Ovary (tissue), 3 donors: ENCODE results near the gene FAM131C.

ENCODE experiments used
- POLR2A ChIP-seq: fragments of 450-650 bp; IDR thresholded peaks from one replicate; pipeline ENCODE4 v1.6.1; 2017; ENCODE audit warnings: antibody characterized with exemption, mild to moderate bottlenecking, moderate library complexity
- TF ChIP-seq, protein P1 (sequence below), 3 donors: fragments of 450-650 bp in 2 of 3; fragments of 200-600 bp in 1 of 3; IDR thresholded peaks; one replicate each; pipeline versions ENCODE4 v1.5.1 to v1.8.0; 2016 to 2022; ENCODE audit warnings: antibody characterized with exemption in 3 of 3, mild to moderate bottlenecking in 1 of 3
- donor health status: DM: no; HTN: no; CAD: no.

DNA sequence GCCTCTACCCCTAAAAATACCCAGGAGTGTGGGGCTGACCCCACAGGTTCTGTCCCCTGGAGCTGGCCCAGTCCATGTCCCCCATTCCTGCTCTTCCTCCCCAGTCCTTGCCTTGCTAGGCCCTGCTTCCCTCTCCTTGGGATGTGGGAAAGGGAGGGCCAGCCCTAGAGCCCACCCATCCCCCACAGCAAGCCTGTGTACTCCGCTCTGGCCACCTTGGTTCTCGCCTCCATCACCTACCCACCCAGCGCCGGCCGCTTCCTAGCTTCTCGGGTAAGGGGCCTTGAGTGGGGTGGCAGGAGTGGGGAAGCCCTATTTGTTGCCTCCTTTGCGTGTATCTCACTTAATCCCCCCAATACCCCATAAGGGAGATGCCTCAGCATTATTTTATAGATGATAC is 23.1 kb downstream of the FAM131C start:
- TF ChIP-seq, protein P1, sequence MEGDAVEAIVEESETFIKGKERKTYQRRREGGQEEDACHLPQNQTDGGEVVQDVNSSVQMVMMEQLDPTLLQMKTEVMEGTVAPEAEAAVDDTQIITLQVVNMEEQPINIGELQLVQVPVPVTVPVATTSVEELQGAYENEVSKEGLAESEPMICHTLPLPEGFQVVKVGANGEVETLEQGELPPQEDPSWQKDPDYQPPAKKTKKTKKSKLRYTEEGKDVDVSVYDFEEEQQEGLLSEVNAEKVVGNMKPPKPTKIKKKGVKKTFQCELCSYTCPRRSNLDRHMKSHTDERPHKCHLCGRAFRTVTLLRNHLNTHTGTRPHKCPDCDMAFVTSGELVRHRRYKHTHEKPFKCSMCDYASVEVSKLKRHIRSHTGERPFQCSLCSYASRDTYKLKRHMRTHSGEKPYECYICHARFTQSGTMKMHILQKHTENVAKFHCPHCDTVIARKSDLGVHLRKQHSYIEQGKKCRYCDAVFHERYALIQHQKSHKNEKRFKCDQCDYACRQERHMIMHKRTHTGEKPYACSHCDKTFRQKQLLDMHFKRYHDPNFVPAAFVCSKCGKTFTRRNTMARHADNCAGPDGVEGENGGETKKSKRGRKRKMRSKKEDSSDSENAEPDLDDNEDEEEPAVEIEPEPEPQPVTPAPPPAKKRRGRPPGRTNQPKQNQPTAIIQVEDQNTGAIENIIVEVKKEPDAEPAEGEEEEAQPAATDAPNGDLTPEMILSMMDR (IDR thresholded peaks at IDR 0.05): no peak
- no peak for TF ChIP-seq POLR2A
